Left lung (tissue), 10 donors: ENCODE results near the gene TOB1. TPM values are rescaled to one million over a fixed set of nuclear protein-coding genes. Genes with fewer than 3 reads are reported as not detected.

Experiments
- ATAC-seq: fragments of 200-7000 bp; cut with Tn5 transposase; one replicate; pipeline ENCODE4 v1.9.1; 2020; ENCODE audit warnings: moderate library complexity
- DNase-seq, 4 donors: peaks; one replicate each; pipeline ENCODE4 v3.0.0-alpha.2; 2013 to 2020
- H3K27ac ChIP-seq, 2 donors: fragments of 200-600 bp; sonication (generic) in 1 of 2; one replicate each; pipeline versions ENCODE4 v1.5.0 to v1.8.0; 2020 to 2021
- H3K27me3 ChIP-seq, 2 donors: fragments of 200-600 bp; sonication (generic) in 1 of 2; one replicate each; pipeline versions ENCODE4 v1.5.0 to v1.8.0; 2020 to 2021
- H3K36me3 ChIP-seq, 2 donors: fragments of 200-600 bp; sonication (generic) in 1 of 2; one replicate each; pipeline versions ENCODE4 v1.5.0 to v1.8.0; 2020 to 2021
- H3K4me1 ChIP-seq, 2 donors: fragments of 200-600 bp; one replicate each; pipeline ENCODE4 v1.8.0; 2021
- H3K4me3 ChIP-seq, 2 donors: fragments of 200-600 bp; sonication (generic) in 1 of 2; one replicate each; pipeline versions ENCODE4 v1.5.0 to v1.8.0; 2020 to 2021; ENCODE audit warnings: mild to moderate bottlenecking in 1 of 2
- H3K9me3 ChIP-seq, 2 donors: fragments of 200-600 bp; sonication (generic) in 1 of 2; one replicate each; pipeline versions ENCODE4 v1.5.0 to v1.8.0; 2020 to 2021
- intact Hi-C, 2 donors: fragments of 100-400 bp; cut with DNase I; formaldehyde crosslinking; loops; one replicate each; pipeline versions ENCODE4 v1.11.2 to v1.14.2; 2022
- polyA plus RNA-seq, 6 donors: library from polyadenylated mRNA; unstranded; fragments of 120-200 nt; gene quantifications; one replicate each; pipeline ENCODE4 v1.2.1, GENCODE V29; 2013; ENCODE audit not compliant: insufficient read length in 6 of 6
- total RNA-seq, 2 donors: library from RNA; stranded (reverse); fragmentation: NEBNext Ultra II Directional; extraction: Animal tissue kit (Norgen Biotek cat#: 25700); gene quantifications; one replicate each; pipeline ENCODE4 v1.2.1, GENCODE V29; 2021
- TF ChIP-seq, protein P1 (sequence below), 2 donors: fragments of 200-600 bp; sonication (generic) in 1 of 2; IDR thresholded peaks; one replicate each; pipeline versions ENCODE4 v1.5.0 to v1.8.0; 2021; ENCODE audit warnings: antibody characterized with exemption in 2 of 2
- donor health status: DM: no; HTN: yes; CAD: no.
- donor health status: DM: no; HTN: no; CAD: no.

The TOB1 gene
- total and polyA plus RNA-seq, 8 donors, result 20.1 to 81.1 (median 29.8) TPM

DNA sequence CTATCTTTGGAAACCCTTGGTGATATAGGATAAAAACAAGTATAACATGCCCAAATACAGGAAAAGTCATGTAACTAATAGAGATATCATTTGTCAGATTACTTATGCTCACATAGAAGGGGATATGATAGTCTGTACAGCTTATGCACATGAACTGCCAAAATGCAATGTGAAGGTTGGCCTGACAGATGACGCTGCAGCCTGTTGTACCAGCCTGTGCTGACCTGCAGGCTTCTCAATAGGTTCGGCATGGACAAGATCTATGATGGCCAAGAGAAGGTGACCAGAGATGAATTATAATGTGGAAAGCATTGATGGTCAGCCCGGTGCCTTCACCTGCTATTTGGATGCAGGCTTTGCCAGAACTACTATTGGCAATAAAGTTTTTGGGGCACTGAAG, 18.1 kb downstream of the TOB1 start:
- H3K27ac ChIP-seq, result no peak overlapping the region
- DNase-seq, result no peak

DNA sequence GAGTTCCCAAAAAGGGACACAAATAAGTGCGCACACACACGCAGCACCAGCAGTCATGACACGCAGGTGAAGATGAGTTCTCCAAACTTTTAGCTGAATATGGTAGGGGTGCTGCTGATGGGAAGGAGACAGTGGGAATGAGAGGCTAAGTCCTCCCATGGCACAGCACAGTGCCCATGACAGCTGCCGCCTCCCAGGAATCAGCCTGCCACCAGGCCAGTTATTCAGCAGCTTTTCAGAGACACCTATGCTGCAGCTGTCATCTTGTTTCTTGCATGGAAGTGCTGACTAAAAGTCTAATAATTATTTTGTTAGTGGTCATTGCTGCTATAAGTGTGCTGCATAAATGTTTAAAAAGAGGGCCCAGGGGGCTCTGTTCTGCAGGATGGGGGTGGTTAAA, 18.6 kb downstream of the TOB1 start:
- Histone ChIP-seq H3K4me3 (no peak overlapping the region), H3K9me3 (peaks cover 0 to 12% of the 10 kb centered on the region in 2 donors), H3K36me3 (no peaks in the 10 kb centered on the region), H3K4me1 (peaks cover 4 to 12% of the 10 kb centered on the region in 2 donors), H3K27me3 (no peaks in the 10 kb centered on the region), H3K27ac (no peak overlapping the region)
- DNase-seq (no peak), ATAC-seq (no peak)
- intact Hi-C loops, result loop anchor here in 1 of 2 donors (10.0 kb wide), 1 partner anchor 107 kb away; no protein-coding TSS in a partner anchor
- TF ChIP-seq, protein P1, sequence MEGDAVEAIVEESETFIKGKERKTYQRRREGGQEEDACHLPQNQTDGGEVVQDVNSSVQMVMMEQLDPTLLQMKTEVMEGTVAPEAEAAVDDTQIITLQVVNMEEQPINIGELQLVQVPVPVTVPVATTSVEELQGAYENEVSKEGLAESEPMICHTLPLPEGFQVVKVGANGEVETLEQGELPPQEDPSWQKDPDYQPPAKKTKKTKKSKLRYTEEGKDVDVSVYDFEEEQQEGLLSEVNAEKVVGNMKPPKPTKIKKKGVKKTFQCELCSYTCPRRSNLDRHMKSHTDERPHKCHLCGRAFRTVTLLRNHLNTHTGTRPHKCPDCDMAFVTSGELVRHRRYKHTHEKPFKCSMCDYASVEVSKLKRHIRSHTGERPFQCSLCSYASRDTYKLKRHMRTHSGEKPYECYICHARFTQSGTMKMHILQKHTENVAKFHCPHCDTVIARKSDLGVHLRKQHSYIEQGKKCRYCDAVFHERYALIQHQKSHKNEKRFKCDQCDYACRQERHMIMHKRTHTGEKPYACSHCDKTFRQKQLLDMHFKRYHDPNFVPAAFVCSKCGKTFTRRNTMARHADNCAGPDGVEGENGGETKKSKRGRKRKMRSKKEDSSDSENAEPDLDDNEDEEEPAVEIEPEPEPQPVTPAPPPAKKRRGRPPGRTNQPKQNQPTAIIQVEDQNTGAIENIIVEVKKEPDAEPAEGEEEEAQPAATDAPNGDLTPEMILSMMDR (IDR thresholded peaks at IDR 0.05), result no peak

More for the DNA sequence above, 18.1 kb downstream of the TOB1 start:
- intact Hi-C loops, result loop anchor here in 1 of 2 donors (10.0 kb wide), 1 partner anchor 107 kb away; no protein-coding TSS in a partner anchor
- Histone ChIP-seq H3K36me3 (no peaks in the 10 kb centered on the region), H3K9me3 (peaks cover 0 to 12% of the 10 kb centered on the region in 2 donors), H3K4me3 (no peak overlapping the region), H3K4me1 (peaks cover 4 to 16% of the 10 kb centered on the region in 2 donors), H3K27me3 (no peaks in the 10 kb centered on the region)
- TF ChIP-seq, protein P1 (IDR thresholded peaks at IDR 0.05), result no peak
- no peak for ATAC-seq

DNA sequence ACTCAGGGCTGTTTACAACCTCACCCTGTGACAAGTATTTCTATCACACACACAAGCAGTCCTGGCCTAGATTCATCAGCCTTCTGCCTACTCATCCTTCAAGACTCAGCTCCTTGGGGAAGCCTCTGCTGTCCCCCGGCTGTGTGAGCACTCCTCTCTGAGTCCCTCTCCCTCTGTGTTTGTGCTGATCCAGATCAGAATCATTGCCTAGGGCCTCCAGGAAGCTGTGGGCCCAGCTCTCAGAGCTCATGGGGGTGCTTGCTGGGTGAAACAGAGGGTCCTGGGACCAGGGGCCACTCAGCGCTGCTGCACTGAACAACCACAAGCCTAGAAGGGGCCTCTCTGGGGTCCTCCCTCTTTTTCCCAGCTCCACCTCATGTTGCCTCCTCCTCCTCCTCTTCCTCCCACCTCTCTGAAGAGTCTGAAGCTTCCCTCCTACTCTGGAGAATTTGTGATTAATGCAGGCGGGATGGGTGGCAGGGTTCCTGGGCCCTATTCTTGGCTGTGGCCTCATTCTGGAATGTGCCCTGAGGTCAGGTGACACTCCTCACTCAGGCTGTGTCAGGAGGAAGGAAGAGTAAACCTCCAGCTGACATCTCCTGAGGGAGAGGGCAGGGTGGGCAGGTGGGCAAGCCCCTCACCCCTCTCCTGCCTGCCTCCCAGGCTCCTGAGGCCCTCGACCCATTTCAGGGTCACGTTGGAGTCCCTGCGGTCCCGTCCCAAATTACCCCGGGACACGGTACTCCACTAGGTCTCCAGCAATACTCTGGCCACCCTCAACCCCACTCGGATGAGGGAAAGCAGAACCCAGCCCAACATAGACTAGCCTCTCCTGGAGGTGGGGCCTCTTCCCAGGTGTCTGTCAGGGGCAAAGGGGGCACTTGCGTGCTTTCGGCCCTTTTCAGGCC, 20.7 kb downstream of the TOB1 start:
- H3K4me1 ChIP-seq, result no peaks in the 10 kb centered on the region
- H3K36me3 ChIP-seq, result no peaks in the 10 kb centered on the region
- peaks cover 0 to 12% of the 10 kb centered on the region in 2 donors for H3K9me3 ChIP-seq
- H3K4me3 ChIP-seq, result no peak overlapping the region
- intact Hi-C loops, result loop anchor here in 1 of 2 donors (10.0 kb wide), 1 partner anchor 109 kb away; no protein-coding TSS in a partner anchor
- no peak for DNase-seq
- TF ChIP-seq, protein P1 (IDR thresholded peaks at IDR 0.05), result no peak
- H3K27me3 ChIP-seq, result no peaks in the 10 kb centered on the region
- no peak overlapping the region for H3K27ac ChIP-seq
- peak; percentile 50 for ATAC-seq

DNA sequence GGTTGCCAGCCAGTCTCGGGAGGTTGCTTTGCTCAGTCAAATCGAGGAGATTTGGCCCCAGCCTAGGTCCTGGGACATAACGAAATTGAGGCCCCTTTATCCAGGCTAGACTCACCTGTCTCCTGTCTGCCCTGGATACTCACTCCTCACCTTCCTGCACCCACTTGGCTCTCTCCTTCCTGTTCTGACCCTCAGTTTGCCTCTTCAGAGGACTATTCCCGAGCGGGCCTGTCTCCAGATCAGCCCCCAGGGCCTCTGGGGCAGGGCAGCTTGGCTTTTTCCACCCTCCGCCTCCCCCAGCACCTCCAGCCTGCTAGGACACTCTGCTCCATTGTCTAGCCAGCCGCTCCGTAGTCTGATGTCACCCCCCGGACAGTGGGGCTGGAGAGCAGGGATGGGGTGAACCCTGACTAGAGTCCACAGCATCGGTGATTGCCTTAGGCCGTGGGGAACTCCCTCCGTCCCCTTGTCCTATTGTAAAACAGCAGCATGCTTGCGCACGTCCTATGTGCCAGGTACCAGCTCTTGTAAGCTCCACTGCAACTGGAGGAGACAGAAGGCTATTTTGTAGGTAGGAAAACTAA, 21.9 kb downstream of the TOB1 start:
- intact Hi-C loops, result loop anchor here (5.0 to 10.0 kb wide), 2 partner anchors 62 to 111 kb away; no protein-coding TSS in a partner anchor
- Histone ChIP-seq H3K36me3 (no peaks in the 10 kb centered on the region), H3K27me3 (no peaks in the 10 kb centered on the region), H3K4me3 (no peak overlapping the region), H3K9me3 (peaks cover 0 to 11% of the 10 kb centered on the region in 2 donors), H3K27ac (no peak overlapping the region), H3K4me1 (no peaks in the 10 kb centered on the region)
- TF ChIP-seq, protein P1 (IDR thresholded peaks at IDR 0.05), result no peak
- ATAC-seq (no peak), DNase-seq (no peak)
